NCI-H82 treated with DMSO at 0.1 percent for 48 hours (cell line): ENCODE data around the gene CNP.
A peak's percentile ranks its signal among the peaks of the same experiment; 100 is the strongest.

Experiments used
- DNase-seq: peaks from one replicate; lab custom pipeline; 2025; ENCODE audit not compliant: unreplicated experiment; lab: John Stamatoyannopoulos, UW

CNP gene

GRCh38 chr17:41972571-41973407 is 6.2 kb downstream of the CNP start:
- DNase-seq = no peak

- DNase-seq = no peak
Observed at GRCh38 chr17:41973408-41973811, 6.8 kb downstream of the CNP start.

- no peak for DNase-seq
Observed at GRCh38 chr17:41974031-41974430, 7.4 kb downstream of the CNP start.

- DNase-seq = no peak
Observed at GRCh38 chr17:41974658-41975057, 8.1 kb downstream of the CNP start.

GRCh38 chr17:41975099-41976083 is 8.8 kb downstream of the CNP start:
- no peak for DNase-seq

GRCh38 chr17:41976142-41976768 is 9.7 kb downstream of the CNP start:
- DNase-seq = no peak

- DNase-seq = no peak
Observed at GRCh38 chr17:41977991-41978390, 11.4 kb downstream of the CNP start.

GRCh38 chr17:41982026-41982760 is 15.6 kb downstream of the CNP start:
- no peak for DNase-seq

- no peak for DNase-seq
Observed at GRCh38 chr17:41984454-41984853, 17.9 kb downstream of the CNP start.

- DNase-seq = no peak
Observed at GRCh38 chr17:41985919-41986318, 19.3 kb downstream of the CNP start.

- DNase-seq = peak; percentile 9
Observed at GRCh38 chr17:41986634-41987033, 20.0 kb downstream of the CNP start.

GRCh38 chr17:41987642-41988041 is 21.0 kb downstream of the CNP start:
- DNase-seq = no peak

- no peak for DNase-seq
Observed at GRCh38 chr17:41988418-41988817, 21.8 kb downstream of the CNP start.

GRCh38 chr17:41989702-41990419 is 23.3 kb downstream of the CNP start:
- no peak for DNase-seq

- DNase-seq = no peak
Observed at GRCh38 chr17:41992576-41992975, 26.0 kb downstream of the CNP start.

- DNase-seq = no peak
Observed at GRCh38 chr17:41996855-41997164, 30.2 kb downstream of the CNP start.

GRCh38 chr17:41998497-41998896 is 31.9 kb downstream of the CNP start:
- no peak for DNase-seq

GRCh38 chr17:42000413-42001133 is 34.0 kb downstream of the CNP start:
- DNase-seq = no peak

GRCh38 chr17:42001729-42002128 is 35.1 kb downstream of the CNP start:
- DNase-seq = no peak
